IPS-18a (cell line): ENCODE measurements around the gene PLSCR1.

Experiments
- H3K27ac ChIP-seq: one replicate; pipeline ENCODE4 v1.5.1; 2013; ENCODE audit warnings: low read length
- H3K27me3 ChIP-seq: one replicate; pipeline ENCODE4 v1.6.1; 2013; ENCODE audit warnings: mild to moderate bottlenecking, low read length; ENCODE audit not compliant: control insufficient read depth, insufficient read depth
- H3K36me3 ChIP-seq: one replicate; pipeline ENCODE4 v1.6.1; 2013; ENCODE audit warnings: low read depth, low read length; ENCODE audit not compliant: control insufficient read depth
- H3K4me1 ChIP-seq: one replicate; pipeline ENCODE4 v1.6.1; 2013; ENCODE audit warnings: low read depth, low read length; ENCODE audit not compliant: control insufficient read depth
- H3K4me3 ChIP-seq: one replicate; pipeline ENCODE4 v1.5.1; 2013; ENCODE audit warnings: low read length
- H3K9ac ChIP-seq: one replicate; pipeline ENCODE4 v1.6.1; 2013; ENCODE audit warnings: mild to moderate bottlenecking, low read length, moderate library complexity
- H3K9me3 ChIP-seq: one replicate; pipeline ENCODE4 v1.6.1; 2013; ENCODE audit warnings: low read depth, low read length; ENCODE audit not compliant: control insufficient read depth

The PLSCR1 gene

GRCh38 chr3:146566138-146566537, 21.7 kb upstream of the PLSCR1 start:
- peaks cover 7% of the 10 kb centered on the region for H3K4me1 ChIP-seq
- H3K4me3 ChIP-seq: no peak overlapping the region
- H3K9ac ChIP-seq: no peak overlapping the region
- H3K36me3 ChIP-seq: no peaks in the 10 kb centered on the region
- H3K27ac ChIP-seq: no peak overlapping the region
- H3K27me3 ChIP-seq: no peaks in the 10 kb centered on the region
- H3K9me3 ChIP-seq: no peaks in the 10 kb centered on the region

- no peak overlapping the region for H3K4me3 ChIP-seq
- no peaks in the 10 kb centered on the region for H3K36me3 ChIP-seq
- no peak overlapping the region for H3K9ac ChIP-seq
- no peaks in the 10 kb centered on the region for H3K9me3 ChIP-seq
- no peak overlapping the region for H3K27ac ChIP-seq
- no peaks in the 10 kb centered on the region for H3K4me1 ChIP-seq
- H3K27me3 ChIP-seq: no peaks in the 10 kb centered on the region
Observed at GRCh38 chr3:146561879-146562278, 17.5 kb upstream of the PLSCR1 start.

- Histone ChIP-seq H3K36me3 (no peaks in the 10 kb centered on the region), H3K4me1 (no peaks in the 10 kb centered on the region), H3K9me3 (no peaks in the 10 kb centered on the region), H3K27ac (no peak overlapping the region), H3K4me3 (no peak overlapping the region), H3K27me3 (no peaks in the 10 kb centered on the region), H3K9ac (no peak overlapping the region)
Observed at GRCh38 chr3:146561463-146561862, 17.1 kb upstream of the PLSCR1 start.

GRCh38 chr3:146560678-146561077, 16.3 kb upstream of the PLSCR1 start:
- H3K9ac ChIP-seq: no peak overlapping the region
- no peak overlapping the region for H3K27ac ChIP-seq
- no peaks in the 10 kb centered on the region for H3K4me1 ChIP-seq
- H3K4me3 ChIP-seq: no peak overlapping the region
- no peaks in the 10 kb centered on the region for H3K36me3 ChIP-seq
- no peaks in the 10 kb centered on the region for H3K9me3 ChIP-seq
- H3K27me3 ChIP-seq: no peaks in the 10 kb centered on the region

GRCh38 chr3:146559388-146559787, 15.0 kb upstream of the PLSCR1 start:
- no peaks in the 10 kb centered on the region for H3K9me3 ChIP-seq
- H3K36me3 ChIP-seq: no peaks in the 10 kb centered on the region
- H3K9ac ChIP-seq: no peak overlapping the region
- no peak overlapping the region for H3K27ac ChIP-seq
- no peaks in the 10 kb centered on the region for H3K4me1 ChIP-seq
- H3K4me3 ChIP-seq: no peak overlapping the region
- no peaks in the 10 kb centered on the region for H3K27me3 ChIP-seq

DNA sequence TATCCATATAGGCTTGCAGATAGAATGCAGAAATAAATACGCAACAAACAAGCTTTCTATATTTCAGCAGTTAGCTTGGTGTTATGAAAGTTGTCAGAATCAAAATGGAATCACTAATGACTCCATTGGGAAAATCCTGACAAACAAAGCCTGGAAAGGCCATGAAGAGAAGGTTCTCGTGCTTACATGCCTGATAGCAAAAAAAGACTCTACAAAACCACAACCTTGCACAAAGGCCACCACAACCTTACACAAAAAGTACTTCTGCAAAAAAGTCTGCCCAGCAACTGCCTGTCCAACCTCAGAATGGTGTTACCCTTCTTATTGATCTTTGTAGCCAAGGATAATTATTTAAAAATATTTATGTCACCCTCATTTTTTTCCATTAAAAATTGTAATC, 14.4 kb upstream of the PLSCR1 start:
- Histone ChIP-seq H3K9ac (no peak overlapping the region), H3K36me3 (no peaks in the 10 kb centered on the region), H3K4me1 (no peaks in the 10 kb centered on the region), H3K9me3 (no peaks in the 10 kb centered on the region), H3K27me3 (no peaks in the 10 kb centered on the region), H3K27ac (no peak overlapping the region), H3K4me3 (no peak overlapping the region)

GRCh38 chr3:146557745-146558144, 13.3 kb upstream of the PLSCR1 start:
- Histone ChIP-seq H3K4me1 (no peaks in the 10 kb centered on the region), H3K9me3 (no peaks in the 10 kb centered on the region), H3K9ac (no peak overlapping the region), H3K4me3 (no peak overlapping the region), H3K27me3 (no peaks in the 10 kb centered on the region), H3K36me3 (no peaks in the 10 kb centered on the region), H3K27ac (no peak overlapping the region)

DNA sequence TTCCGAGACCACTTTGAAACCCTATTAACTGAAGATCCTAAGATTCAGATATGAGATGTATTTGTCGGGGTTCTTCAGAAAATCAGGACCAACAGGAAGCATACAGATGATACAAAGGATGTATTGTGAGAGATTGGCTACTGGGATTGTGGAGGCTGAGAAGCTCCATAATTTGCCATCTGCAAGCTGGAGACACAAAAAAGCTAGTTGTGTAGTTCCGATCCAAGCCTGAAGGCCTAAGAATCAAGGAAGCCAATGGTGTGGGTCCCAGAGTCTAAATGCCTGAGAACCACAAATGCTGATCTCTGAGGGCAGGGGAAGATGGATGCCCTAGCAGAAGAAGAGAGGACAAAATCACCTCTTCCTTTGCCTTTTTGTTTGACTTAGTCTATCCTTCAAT, 10.9 kb upstream of the PLSCR1 start:
- no peak overlapping the region for H3K27ac ChIP-seq
- no peak overlapping the region for H3K4me3 ChIP-seq
- no peaks in the 10 kb centered on the region for H3K9me3 ChIP-seq
- H3K4me1 ChIP-seq: peaks cover 4% of the 10 kb centered on the region
- no peaks in the 10 kb centered on the region for H3K27me3 ChIP-seq
- H3K36me3 ChIP-seq: no peaks in the 10 kb centered on the region
- no peak overlapping the region for H3K9ac ChIP-seq

- Histone ChIP-seq H3K27me3 (no peaks in the 10 kb centered on the region), H3K4me3 (no peak overlapping the region), H3K9ac (no peak overlapping the region), H3K9me3 (no peaks in the 10 kb centered on the region), H3K36me3 (no peaks in the 10 kb centered on the region), H3K4me1 (peaks cover 13% of the 10 kb centered on the region), H3K27ac (no peak overlapping the region)
Observed at GRCh38 chr3:146554151-146554760, 9.8 kb upstream of the PLSCR1 start.

- Histone ChIP-seq H3K9me3 (no peaks in the 10 kb centered on the region), H3K27me3 (no peaks in the 10 kb centered on the region), H3K36me3 (no peaks in the 10 kb centered on the region), H3K9ac (no peak overlapping the region), H3K27ac (no peak overlapping the region), H3K4me1 (peaks cover 13% of the 10 kb centered on the region), H3K4me3 (no peak overlapping the region)
Observed at GRCh38 chr3:146550743-146551510, 6.5 kb upstream of the PLSCR1 start.

DNA sequence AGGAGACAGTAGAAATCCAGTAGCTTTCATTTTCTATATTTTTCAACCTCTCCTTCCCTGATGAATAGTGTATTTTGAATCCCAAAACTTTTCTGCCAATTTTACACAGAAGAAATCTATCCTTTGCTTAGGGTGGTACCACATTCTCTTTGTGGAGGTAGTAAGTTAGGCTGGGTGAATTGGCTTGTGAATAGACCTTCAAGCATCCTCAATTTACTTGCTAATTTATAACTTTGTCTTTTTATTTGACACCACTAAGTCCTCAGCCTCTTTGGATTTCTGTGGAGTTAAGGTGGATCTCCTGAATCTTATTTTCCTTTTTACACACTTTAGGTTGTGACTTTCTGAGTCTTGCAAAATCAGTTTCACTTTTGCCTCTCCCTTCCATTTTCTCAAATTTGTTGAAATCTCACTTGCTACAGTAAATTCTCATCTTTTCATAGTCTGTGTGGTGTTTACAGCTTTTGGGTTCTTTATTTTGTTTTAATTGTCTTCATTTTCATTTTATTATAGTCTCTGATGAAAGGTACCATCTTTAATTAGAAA, 5.7 kb upstream of the PLSCR1 start:
- no peak overlapping the region for H3K9ac ChIP-seq
- H3K27me3 ChIP-seq: no peaks in the 10 kb centered on the region
- no peaks in the 10 kb centered on the region for H3K9me3 ChIP-seq
- no peak overlapping the region for H3K4me3 ChIP-seq
- peaks cover 13% of the 10 kb centered on the region for H3K4me1 ChIP-seq
- no peak overlapping the region for H3K27ac ChIP-seq
- no peaks in the 10 kb centered on the region for H3K36me3 ChIP-seq
